Hepatocyte (in vitro differentiated cells): Measurements from ENCODE around the gene PHLPP1.
"Not testable (repeated sequence)": the region's sequence is repeated elsewhere in the genome, so short reads cannot be mapped to it uniquely, and the experiment has no call there.

Source experiments
- EZH2 ChIP-seq: fragments of 200-600 bp; sonication (generic); IDR thresholded peaks from 2 replicates; pipeline ENCODE4 v1.6.1; 2016; ENCODE audit warnings: antibody characterized with exemption, mild to moderate bottlenecking, borderline replicate concordance
- EZH2phosphoT487 ChIP-seq: fragments of 200-600 bp; sonication (generic); IDR thresholded peaks from one replicate; pipeline ENCODE4 v1.6.1; 2018; ENCODE audit warnings: antibody characterized with exemption, mild to moderate bottlenecking, low read depth, moderate library complexity; ENCODE audit not compliant: unreplicated experiment, severe bottlenecking
- TF ChIP-seq, protein P1 (sequence below): fragments of 200-600 bp; sonication (generic); IDR thresholded peaks from 2 replicates; pipeline ENCODE4 v1.5.1; 2016; ENCODE audit warnings: antibody characterized with exemption, mild to moderate bottlenecking; ENCODE audit not compliant: poor library complexity

DNA sequence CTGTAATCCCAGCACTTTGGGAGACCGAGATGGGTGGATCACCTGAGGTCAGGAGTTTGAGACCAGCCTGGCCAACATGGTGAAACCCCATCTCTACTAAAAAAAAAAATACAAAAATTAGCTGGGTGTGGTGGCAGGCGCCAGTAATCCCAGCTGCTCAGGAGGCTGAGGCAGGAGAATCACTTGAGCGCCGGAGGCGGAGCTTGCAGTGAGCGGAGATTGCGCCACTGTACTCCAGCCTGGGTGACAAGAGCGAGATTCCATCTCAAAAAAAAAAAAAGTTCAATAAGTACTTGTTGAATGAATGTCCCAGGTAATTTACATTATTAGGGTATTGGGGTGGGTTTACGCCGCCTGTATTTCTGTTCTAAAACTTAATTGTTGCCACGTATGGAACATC is 5.4 kb upstream of the PHLPP1 start:
- TF ChIP-seq, protein P1, sequence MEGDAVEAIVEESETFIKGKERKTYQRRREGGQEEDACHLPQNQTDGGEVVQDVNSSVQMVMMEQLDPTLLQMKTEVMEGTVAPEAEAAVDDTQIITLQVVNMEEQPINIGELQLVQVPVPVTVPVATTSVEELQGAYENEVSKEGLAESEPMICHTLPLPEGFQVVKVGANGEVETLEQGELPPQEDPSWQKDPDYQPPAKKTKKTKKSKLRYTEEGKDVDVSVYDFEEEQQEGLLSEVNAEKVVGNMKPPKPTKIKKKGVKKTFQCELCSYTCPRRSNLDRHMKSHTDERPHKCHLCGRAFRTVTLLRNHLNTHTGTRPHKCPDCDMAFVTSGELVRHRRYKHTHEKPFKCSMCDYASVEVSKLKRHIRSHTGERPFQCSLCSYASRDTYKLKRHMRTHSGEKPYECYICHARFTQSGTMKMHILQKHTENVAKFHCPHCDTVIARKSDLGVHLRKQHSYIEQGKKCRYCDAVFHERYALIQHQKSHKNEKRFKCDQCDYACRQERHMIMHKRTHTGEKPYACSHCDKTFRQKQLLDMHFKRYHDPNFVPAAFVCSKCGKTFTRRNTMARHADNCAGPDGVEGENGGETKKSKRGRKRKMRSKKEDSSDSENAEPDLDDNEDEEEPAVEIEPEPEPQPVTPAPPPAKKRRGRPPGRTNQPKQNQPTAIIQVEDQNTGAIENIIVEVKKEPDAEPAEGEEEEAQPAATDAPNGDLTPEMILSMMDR = not testable (repeated sequence)
- TF ChIP-seq EZH2phosphoT487, EZH2: not testable (repeated sequence)
